ENCODE results near the gene GRID2IP.

Gene GRID2IP

DNA sequence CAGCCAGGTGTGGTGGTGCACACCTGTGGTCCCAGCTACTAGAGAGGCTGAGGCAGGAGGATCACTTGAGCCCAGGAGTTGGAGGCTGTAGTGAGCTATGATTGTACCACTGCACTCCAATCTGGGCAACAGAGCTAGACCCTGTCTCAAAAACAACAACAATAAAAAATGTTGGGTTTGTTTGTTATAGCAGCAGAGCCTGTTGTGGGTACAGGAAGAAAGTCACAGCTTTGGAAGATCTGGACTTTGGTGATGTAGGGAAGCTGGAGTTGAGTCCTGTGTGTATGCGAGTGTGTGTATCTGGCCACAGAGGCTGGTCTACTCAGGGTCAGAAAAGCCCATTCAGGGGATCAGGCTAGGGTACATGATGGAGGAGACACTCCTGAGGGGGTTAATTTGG lies 3.9 kb downstream of the GRID2IP start:
- TF ChIP-seq HDGF (IDR thresholded peaks at IDR 0.05; ENCODE audit: borderline replicate concordance) (no peak), BHLHE40 (IDR thresholded peaks at IDR 0.05; ENCODE audit: borderline replicate concordance) (no peak), LEF1 (IDR thresholded peaks at IDR 0.05; ENCODE audit: borderline replicate concordance) (no peak), ZNF384 (IDR thresholded peaks at IDR 0.05) (no peak), ELF4 (IDR thresholded peaks at IDR 0.05) (no peak), PKNOX1 (IDR thresholded peaks at IDR 0.05) (no peak), TARDBP (IDR thresholded peaks at IDR 0.05) (no peak), FOXM1 (IDR thresholded peaks at IDR 0.05; ENCODE audit: borderline replicate concordance) (no peak), NFRKB (IDR thresholded peaks at IDR 0.05) (no peak), FOXA1 (IDR thresholded peaks at IDR 0.05) (no peak), SP1 (IDR thresholded peaks at IDR 0.05) (no peak), FOXK2 (IDR thresholded peaks at IDR 0.05) (no peak), SUZ12 (IDR thresholded peaks at IDR 0.05) (no peak), L3MBTL2 (conservative IDR thresholded peaks at IDR 0.05) (no peak), ARNT (IDR thresholded peaks at IDR 0.05) (no peak), CTBP1 (IDR thresholded peaks at IDR 0.05; ENCODE audit: borderline replicate concordance) (no peak)
- no peak for DNase-seq (ENCODE audit: extremely low spot score)
- ChIA-PET POLR2A (no interaction called here), CTCF (no interaction called here)

DNA sequence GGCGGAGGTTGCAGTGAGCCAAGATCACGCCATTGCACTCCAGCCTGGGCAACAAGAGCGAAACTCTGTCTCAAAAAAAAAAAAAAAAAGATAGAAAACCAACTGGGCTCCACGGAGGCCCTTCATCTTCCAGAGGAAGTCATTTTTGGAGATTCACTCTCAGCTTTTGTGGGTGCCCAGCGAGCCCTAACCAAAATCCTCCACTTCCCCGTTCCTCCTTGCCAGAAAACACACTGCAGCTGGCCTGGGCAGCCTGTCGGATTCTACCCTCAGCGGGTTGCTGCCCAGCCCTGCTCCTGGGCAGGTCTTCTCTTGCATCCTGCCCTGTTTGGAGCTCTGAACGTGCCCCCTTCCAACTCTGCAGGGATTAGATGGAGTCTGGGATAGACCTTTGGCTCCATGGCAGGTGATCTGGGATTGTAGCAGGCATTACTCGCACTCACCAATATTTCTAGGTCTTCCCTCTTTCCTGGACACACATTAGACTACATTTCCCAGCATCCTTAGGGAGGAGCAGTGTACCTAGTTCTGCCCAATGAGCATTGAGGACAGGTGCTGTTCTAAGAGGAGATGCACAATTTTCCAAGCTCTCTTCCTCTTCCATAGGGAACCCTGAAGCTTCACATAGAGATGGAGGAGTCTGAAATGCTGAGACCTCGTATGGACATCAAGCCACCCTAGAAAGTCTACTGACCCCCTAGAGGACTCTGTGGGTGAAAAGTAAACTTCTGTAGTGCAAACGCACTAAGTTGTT lies 4.6 kb downstream of the GRID2IP start:
- ChIA-PET POLR2A (no interaction called here), CTCF (no interaction called here)
- TF ChIP-seq NFRKB (IDR thresholded peaks at IDR 0.05) (no peak), SP1 (IDR thresholded peaks at IDR 0.05) (no peak), SUZ12 (IDR thresholded peaks at IDR 0.05) (no peak), ELF4 (IDR thresholded peaks at IDR 0.05) (no peak), L3MBTL2 (conservative IDR thresholded peaks at IDR 0.05) (no peak), FOXM1 (IDR thresholded peaks at IDR 0.05; ENCODE audit: borderline replicate concordance) (no peak), LEF1 (IDR thresholded peaks at IDR 0.05; ENCODE audit: borderline replicate concordance) (no peak), CTBP1 (IDR thresholded peaks at IDR 0.05; ENCODE audit: borderline replicate concordance) (no peak), FOXK2 (IDR thresholded peaks at IDR 0.05) (no peak), TARDBP (IDR thresholded peaks at IDR 0.05) (no peak), HDGF (IDR thresholded peaks at IDR 0.05; ENCODE audit: borderline replicate concordance) (no peak), ZNF384 (IDR thresholded peaks at IDR 0.05) (no peak), PKNOX1 (IDR thresholded peaks at IDR 0.05) (no peak), BHLHE40 (IDR thresholded peaks at IDR 0.05; ENCODE audit: borderline replicate concordance) (no peak), ARNT (IDR thresholded peaks at IDR 0.05) (no peak), FOXA1 (IDR thresholded peaks at IDR 0.05) (no peak)
- DNase-seq (ENCODE audit: extremely low spot score) = peak; percentile 49

DNA sequence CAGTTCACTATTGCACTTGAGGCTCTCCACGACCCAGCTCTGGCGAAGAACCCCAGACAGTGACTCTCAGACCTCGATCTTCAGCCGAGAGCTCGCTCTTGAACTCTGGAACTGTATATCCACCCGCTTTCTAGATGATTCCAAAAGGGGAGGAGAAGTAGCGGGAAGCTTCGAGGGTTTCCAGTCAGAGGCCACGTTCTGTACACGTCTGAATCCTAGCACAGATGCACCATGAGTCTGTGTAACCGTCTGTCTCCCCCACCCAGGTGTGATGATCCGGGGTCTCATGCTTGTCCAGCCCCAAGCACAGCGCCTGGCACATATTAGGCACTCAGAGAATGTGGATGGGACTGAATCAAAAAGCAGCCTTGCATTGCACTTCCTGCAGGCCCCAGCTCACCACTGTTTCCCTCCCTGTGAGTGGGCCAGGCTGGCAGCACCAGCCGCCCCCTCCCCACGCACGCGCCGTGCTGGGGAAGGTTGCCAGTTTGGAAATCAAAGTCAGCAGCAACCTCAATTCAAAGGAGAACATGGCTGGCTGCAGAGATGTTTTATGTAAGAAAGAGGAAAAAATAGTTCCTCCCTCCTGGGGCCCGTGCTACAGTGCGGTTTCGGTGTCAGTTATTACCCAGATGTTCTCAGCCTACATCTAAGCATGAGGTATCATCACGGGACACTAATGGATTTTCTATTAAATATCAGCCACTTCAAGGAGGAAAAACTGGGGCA lies 5.7 kb downstream of the GRID2IP start:
- no peak for DNase-seq (ENCODE audit: extremely low spot score)
- ChIA-PET POLR2A (interaction anchor here (1.3 kb wide), 1 partner anchor 15 kb away, joined by 4 read pairs; no protein-coding TSS in a partner anchor), CTCF (interaction anchor here (1.2 to 1.5 kb wide), 2 partner anchors 14 to 16 kb away, joined by 3 to 5 read pairs; no protein-coding TSS in a partner anchor)
- TF ChIP-seq FOXK2 (IDR thresholded peaks at IDR 0.05) (no peak), ARNT (IDR thresholded peaks at IDR 0.05) (no peak), LEF1 (IDR thresholded peaks at IDR 0.05; ENCODE audit: borderline replicate concordance) (no peak), TARDBP (IDR thresholded peaks at IDR 0.05) (no peak), CTBP1 (IDR thresholded peaks at IDR 0.05; ENCODE audit: borderline replicate concordance) (no peak), FOXM1 (IDR thresholded peaks at IDR 0.05; ENCODE audit: borderline replicate concordance) (no peak), L3MBTL2 (conservative IDR thresholded peaks at IDR 0.05) (no peak), SUZ12 (IDR thresholded peaks at IDR 0.05) (no peak), ZNF384 (IDR thresholded peaks at IDR 0.05) (no peak), HDGF (IDR thresholded peaks at IDR 0.05; ENCODE audit: borderline replicate concordance) (no peak), ELF4 (IDR thresholded peaks at IDR 0.05) (no peak), SP1 (IDR thresholded peaks at IDR 0.05) (no peak), FOXA1 (IDR thresholded peaks at IDR 0.05) (no peak), NFRKB (IDR thresholded peaks at IDR 0.05) (no peak)

DNA sequence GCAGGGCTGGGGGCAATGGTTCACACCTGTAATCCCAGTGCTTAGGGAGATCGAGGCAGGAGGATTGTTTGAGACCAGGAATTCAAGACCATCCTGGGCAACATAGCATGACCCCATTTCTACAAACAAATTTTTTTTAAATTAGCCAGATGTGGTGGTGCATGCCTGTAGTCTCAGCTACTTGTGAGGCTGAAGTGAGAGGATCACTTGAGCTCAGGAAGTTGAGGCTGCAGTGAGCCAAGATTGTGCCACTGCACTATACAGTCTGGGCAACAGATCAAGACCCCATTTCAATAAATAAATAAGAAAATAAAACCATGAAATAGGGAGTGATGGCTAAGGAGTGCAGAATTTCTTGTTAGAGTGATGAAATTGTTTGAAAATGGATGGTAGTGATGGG lies 8.9 kb downstream of the GRID2IP start:
- ChIA-PET POLR2A (no interaction called here), CTCF (no interaction called here)
- DNase-seq (ENCODE audit: extremely low spot score) = no peak
- no peak for TF ChIP-seq FOXK2 (IDR thresholded peaks at IDR 0.05)
- no peak for TF ChIP-seq FOXA1 (IDR thresholded peaks at IDR 0.05)
- TF ChIP-seq SP1 (IDR thresholded peaks at IDR 0.05) = no peak
- no peak for TF ChIP-seq ZNF384 (IDR thresholded peaks at IDR 0.05)
- TF ChIP-seq CTBP1 (IDR thresholded peaks at IDR 0.05; ENCODE audit: borderline replicate concordance) = no peak
- no peak for TF ChIP-seq ARNT (IDR thresholded peaks at IDR 0.05)
- no peak for TF ChIP-seq L3MBTL2 (conservative IDR thresholded peaks at IDR 0.05)

- DNase-seq (ENCODE audit: extremely low spot score) = no peak
- ChIA-PET CTCF (no interaction called here), POLR2A (no interaction called here)
- TF ChIP-seq CTBP1 (IDR thresholded peaks at IDR 0.05; ENCODE audit: borderline replicate concordance) (no peak), FOXK2 (IDR thresholded peaks at IDR 0.05) (no peak), LEF1 (IDR thresholded peaks at IDR 0.05; ENCODE audit: borderline replicate concordance) (no peak), BHLHE40 (IDR thresholded peaks at IDR 0.05; ENCODE audit: borderline replicate concordance) (no peak), ELF4 (IDR thresholded peaks at IDR 0.05) (no peak), HDGF (IDR thresholded peaks at IDR 0.05; ENCODE audit: borderline replicate concordance) (no peak), SUZ12 (IDR thresholded peaks at IDR 0.05) (no peak), TARDBP (IDR thresholded peaks at IDR 0.05) (no peak), NFRKB (IDR thresholded peaks at IDR 0.05) (no peak), FOXA1 (IDR thresholded peaks at IDR 0.05) (no peak), ZNF384 (IDR thresholded peaks at IDR 0.05) (no peak), PKNOX1 (IDR thresholded peaks at IDR 0.05) (no peak), SP1 (IDR thresholded peaks at IDR 0.05) (no peak), FOXM1 (IDR thresholded peaks at IDR 0.05; ENCODE audit: borderline replicate concordance) (no peak), L3MBTL2 (conservative IDR thresholded peaks at IDR 0.05) (no peak), ARNT (IDR thresholded peaks at IDR 0.05) (no peak)
Measured at GRCh38 chr7:6536262-6537260, 14.7 kb downstream of the GRID2IP start.

All from HEK293T (cell line).